ENCODE data around the gene TSEN2.

The TSEN2 gene

GRCh38 chr3:12440927-12441714, 43.2 kb upstream of the TSEN2 start:
- no peak for TF ChIP-seq CTCF (IDR thresholded peaks at IDR 0.05)
- Histone ChIP-seq H3K4me3 (peak overlapping the region; percentile 35), H3K27ac (no peak overlapping the region)
- DNase-seq (ENCODE audit: low spot score) = no peak

GRCh38 chr3:12442654-12443501, 41.4 kb upstream of the TSEN2 start:
- peak; percentile 33 for DNase-seq (ENCODE audit: low spot score)
- Histone ChIP-seq H3K27ac (no peak overlapping the region), H3K4me3 (no peak overlapping the region)
- no peak for TF ChIP-seq CTCF (IDR thresholded peaks at IDR 0.05)

GRCh38 chr3:12443781-12444522, 40.3 kb upstream of the TSEN2 start:
- TF ChIP-seq CTCF (IDR thresholded peaks at IDR 0.05) = no peak
- Histone ChIP-seq H3K4me3 (no peak overlapping the region), H3K27ac (no peak overlapping the region)
- DNase-seq (ENCODE audit: low spot score) = peak; percentile 53

GRCh38 chr3:12444582-12445471, 39.5 kb upstream of the TSEN2 start:
- no peak for TF ChIP-seq CTCF (IDR thresholded peaks at IDR 0.05)
- Histone ChIP-seq H3K27ac (no peak overlapping the region), H3K4me3 (no peak overlapping the region)
- DNase-seq (ENCODE audit: low spot score) = peak; percentile 36

- DNase-seq (ENCODE audit: low spot score) = no peak
- Histone ChIP-seq H3K4me3 (no peak overlapping the region), H3K27ac (no peak overlapping the region)
- no peak for TF ChIP-seq CTCF (IDR thresholded peaks at IDR 0.05)
Measured at GRCh38 chr3:12445523-12446240, 38.6 kb upstream of the TSEN2 start.

GRCh38 chr3:12446298-12446697, 38.0 kb upstream of the TSEN2 start:
- Histone ChIP-seq H3K4me3 (no peak overlapping the region), H3K27ac (no peak overlapping the region)
- DNase-seq (ENCODE audit: low spot score) = no peak
- TF ChIP-seq CTCF (IDR thresholded peaks at IDR 0.05) = no peak

Data from coronary artery (tissue), 2 donors.